Duodenal mucosa (tissue), 2 donors: ENCODE results near the gene GMPS.

Experiments
- H3K27ac ChIP-seq: one replicate; pipeline ENCODE4 v1.7.0; 2013; ENCODE audit warnings: low read depth, low read length
- H3K27me3 ChIP-seq, 2 donors: one replicate each; pipeline ENCODE4 v1.7.0; 2013; ENCODE audit warnings: low read length in 2 of 2, control low read depth in 1 of 2; ENCODE audit not compliant: insufficient read depth in 2 of 2, control insufficient read depth in 1 of 2
- H3K36me3 ChIP-seq, 2 donors: one replicate each; pipeline ENCODE4 v1.7.0; 2013; ENCODE audit warnings: low read length in 2 of 2, control low read depth in 1 of 2; ENCODE audit not compliant: insufficient read depth in 2 of 2, control insufficient read depth in 1 of 2
- H3K4me1 ChIP-seq, 2 donors: one replicate each; pipeline ENCODE4 v1.7.0; 2013; ENCODE audit warnings: low read length in 2 of 2, control low read depth in 1 of 2; ENCODE audit not compliant: insufficient read depth in 2 of 2, control insufficient read depth in 1 of 2
- H3K4me3 ChIP-seq, 2 donors: one replicate each; pipeline ENCODE4 v1.7.0; 2013; ENCODE audit warnings: low read length in 2 of 2, low read depth in 1 of 2
- H3K9ac ChIP-seq, 2 donors: one replicate each; pipeline ENCODE4 v1.7.0; 2013; ENCODE audit warnings: low read length in 2 of 2, low read depth in 1 of 2
- H3K9me3 ChIP-seq, 2 donors: one replicate each; pipeline ENCODE4 v1.7.0; 2013; ENCODE audit warnings: low read length in 2 of 2, control low read depth in 1 of 2; ENCODE audit not compliant: control insufficient read depth in 1 of 2

The GMPS gene

DNA sequence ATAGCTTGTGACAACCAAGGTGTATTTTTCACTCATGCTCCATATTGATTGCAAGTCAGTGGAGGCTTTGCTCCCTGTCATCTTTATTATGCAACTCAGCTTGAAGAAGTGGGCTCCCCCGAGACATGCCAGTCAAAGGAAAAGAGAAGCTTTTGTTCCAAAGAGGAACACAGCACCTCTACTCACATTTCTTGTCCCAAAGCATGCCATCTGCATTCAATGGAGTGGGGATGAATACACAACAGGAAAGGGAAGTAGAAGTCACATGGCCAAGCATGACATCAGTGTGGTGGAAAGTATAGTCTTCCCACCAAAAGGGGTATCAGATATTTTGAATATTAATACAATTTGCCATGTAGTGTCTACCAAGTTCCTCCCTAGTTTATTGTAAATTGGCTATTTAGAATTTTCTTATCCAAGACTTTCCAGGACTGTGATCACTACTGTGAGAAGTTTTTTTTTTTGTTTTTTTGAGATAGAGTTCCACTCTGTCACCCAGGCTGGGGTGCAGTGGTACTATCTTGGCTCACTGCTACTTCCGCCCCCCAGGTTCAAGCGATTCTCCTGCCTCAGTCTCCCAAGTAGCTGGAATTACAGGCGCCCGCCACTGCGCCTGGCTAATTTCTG lies 114.5 kb downstream of the GMPS start:
- no peaks in the 10 kb centered on the region for H3K4me1 ChIP-seq
- no peak overlapping the region for H3K27ac ChIP-seq
- no peaks in the 10 kb centered on the region for H3K27me3 ChIP-seq
- no peaks in the 10 kb centered on the region for H3K36me3 ChIP-seq
- H3K4me3 ChIP-seq, result no peak overlapping the region
- H3K9me3 ChIP-seq, result no peaks in the 10 kb centered on the region
- H3K9ac ChIP-seq, result no peak overlapping the region

DNA sequence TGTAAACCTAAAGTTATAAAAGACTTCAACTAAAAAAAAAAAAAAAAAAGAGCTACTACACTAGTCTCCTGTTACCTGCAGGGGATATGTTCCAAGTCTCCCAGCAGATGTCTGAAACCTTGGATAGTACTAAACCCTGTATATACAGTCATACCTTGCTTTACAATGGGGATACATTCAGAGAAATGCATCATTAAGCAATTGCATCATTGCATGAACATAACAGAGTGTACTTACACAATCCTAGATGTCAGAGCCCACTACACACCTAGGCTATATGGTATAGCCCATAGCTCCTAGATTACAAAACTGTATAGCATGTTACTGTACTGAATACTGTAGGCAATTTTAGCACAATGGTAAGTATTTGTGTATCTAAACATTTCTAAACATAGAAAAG lies 119.1 kb downstream of the GMPS start:
- H3K36me3 ChIP-seq, result no peaks in the 10 kb centered on the region

GRCh38 chr3:155991212-155991611 lies 120.8 kb downstream of the GMPS start:
- Histone ChIP-seq H3K4me3 (no peak overlapping the region), H3K9ac (no peak overlapping the region), H3K27me3 (no peaks in the 10 kb centered on the region), H3K9me3 (no peaks in the 10 kb centered on the region), H3K36me3 (no peaks in the 10 kb centered on the region), H3K4me1 (no peaks in the 10 kb centered on the region), H3K27ac (no peak overlapping the region)

More for the DNA sequence above, 119.1 kb downstream of the GMPS start:
- no peaks in the 10 kb centered on the region for H3K4me1 ChIP-seq
- no peak overlapping the region for H3K4me3 ChIP-seq
- H3K9me3 ChIP-seq, result no peaks in the 10 kb centered on the region
- no peak overlapping the region for H3K9ac ChIP-seq
- H3K27ac ChIP-seq, result no peak overlapping the region
- no peaks in the 10 kb centered on the region for H3K27me3 ChIP-seq

DNA sequence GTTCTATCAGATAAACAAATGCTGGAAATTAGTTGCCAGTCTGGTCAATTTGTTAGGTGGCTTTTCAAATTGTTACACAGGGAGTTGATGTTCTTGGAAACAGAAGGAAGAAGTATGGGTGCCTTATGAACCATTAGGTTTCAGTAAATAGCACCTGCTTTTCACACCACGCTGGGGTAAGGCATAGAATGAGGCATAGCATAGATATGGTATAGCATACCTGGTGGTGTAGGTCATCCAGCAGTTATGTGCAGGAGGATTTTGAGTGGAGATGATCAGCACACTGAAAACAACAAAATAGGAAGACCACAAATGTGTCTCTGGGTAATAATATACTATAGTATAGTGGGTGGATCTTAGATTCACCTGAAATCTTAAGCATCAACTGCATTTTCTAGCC lies 121.4 kb downstream of the GMPS start:
- no peaks in the 10 kb centered on the region for H3K27me3 ChIP-seq
- no peak overlapping the region for H3K27ac ChIP-seq
- H3K9me3 ChIP-seq, result no peaks in the 10 kb centered on the region
- no peak overlapping the region for H3K4me3 ChIP-seq
- H3K36me3 ChIP-seq, result no peaks in the 10 kb centered on the region
- H3K9ac ChIP-seq, result no peak overlapping the region
- no peaks in the 10 kb centered on the region for H3K4me1 ChIP-seq
